ENCODE results near the gene NCOR2.

GRCh38 chr12:124576061-124576650, 8.7 kb upstream of the NCOR2 start:
- TF ChIP-seq POLR2A (IDR thresholded peaks at IDR 0.05) (no peak), CTCF (IDR thresholded peaks at IDR 0.05) (no peak), POLR2AphosphoS5 (IDR thresholded peaks at IDR 0.05) (no peak)

Measured in transverse colon (tissue), 4 donors.